Liver (tissue), 9 donors: ENCODE results near the gene OR12D1. TPM values are rescaled to one million over a fixed set of nuclear protein-coding genes. Genes with fewer than 3 reads are reported as not detected.
A peak's percentile ranks its signal among the peaks of the same experiment; 100 is the strongest.

Experiments used
- DNase-seq: peaks from one replicate; pipeline ENCODE4 v3.0.0-alpha.2; 2017; ENCODE audit warnings: low spot score
- H3K27ac ChIP-seq, 2 donors: one replicate each; pipeline ENCODE4 v1.7.0; 2013; ENCODE audit warnings: inconsistent platforms in 2 of 2, low read length in 2 of 2, control low read depth in 1 of 2, low read depth in 1 of 2, mild to moderate bottlenecking in 1 of 2
- H3K27me3 ChIP-seq, 4 donors: one replicate each; pipeline versions ENCODE4 v1.6.1 to v1.7.0; 2013; ENCODE audit warnings: low read length in 3 of 4, inconsistent platforms in 1 of 4, mild to moderate bottlenecking in 1 of 4, moderate library complexity in 1 of 4; ENCODE audit not compliant: control insufficient read depth in 4 of 4, insufficient read depth in 4 of 4
- H3K36me3 ChIP-seq, 4 donors: one replicate each; pipeline versions ENCODE4 v1.6.1 to v1.7.0; 2013; ENCODE audit warnings: low read length in 3 of 4, mild to moderate bottlenecking in 3 of 4, low read depth in 1 of 4, moderate library complexity in 1 of 4; ENCODE audit not compliant: control insufficient read depth in 4 of 4, insufficient read depth in 3 of 4
- H3K4me1 ChIP-seq, 4 donors: one replicate each; pipeline versions ENCODE4 v1.6.1 to v1.7.0; 2013; ENCODE audit warnings: low read length in 3 of 4, mild to moderate bottlenecking in 3 of 4, moderate library complexity in 1 of 4; ENCODE audit not compliant: control insufficient read depth in 4 of 4, insufficient read depth in 4 of 4
- H3K4me3 ChIP-seq, 3 donors: one replicate each; pipeline versions ENCODE4 v1.6.1 to v1.7.0; 2013; ENCODE audit warnings: low read length in 3 of 3, control low read depth in 1 of 3, low read depth in 1 of 3, mild to moderate bottlenecking in 1 of 3
- H3K9ac ChIP-seq, 2 donors: one replicate each; pipeline ENCODE4 v1.7.0; 2013; ENCODE audit warnings: low read length in 2 of 2, mild to moderate bottlenecking in 2 of 2, moderate library complexity in 2 of 2, control low read depth in 1 of 2, low read depth in 1 of 2
- H3K9me3 ChIP-seq, 4 donors: one replicate each; pipeline versions ENCODE4 v1.6.1 to v1.7.0; 2013; ENCODE audit warnings: low read length in 3 of 4; ENCODE audit not compliant: control insufficient read depth in 4 of 4
- ATF3 ChIP-seq: IDR thresholded peaks from 2 replicates; pipeline ENCODE4 v1.6.1; 2016; ENCODE audit warnings: antibody characterized with exemption
- CTCF ChIP-seq: fragments of 150-350 bp; IDR thresholded peaks from 2 replicates; pipeline ENCODE4 v1.5.1; 2017; ENCODE audit warnings: improper control_type of control experiment, low read depth, low read length; ENCODE audit not compliant: missing input control
- EGR1 ChIP-seq, 2 donors: IDR thresholded peaks; 2 replicates each; pipeline ENCODE4 v1.6.1; 2016 to 2018; ENCODE audit warnings: antibody characterized with exemption in 2 of 2, low read depth in 2 of 2
- FOXA2 ChIP-seq: IDR thresholded peaks from 2 replicates; pipeline ENCODE4 v1.6.1; 2016; ENCODE audit warnings: antibody characterized with exemption
- GABPA ChIP-seq, 2 donors: IDR thresholded peaks in 1 of 2; conservative IDR thresholded peaks in 1 of 2; 2 replicates each; pipeline ENCODE4 v1.6.1; 2016; ENCODE audit warnings: antibody characterized with exemption in 2 of 2, mild to moderate bottlenecking in 1 of 2, moderate library complexity in 1 of 2
- HNF4A ChIP-seq, 2 donors: conservative IDR thresholded peaks; 2 replicates each; pipeline ENCODE4 v1.6.1; 2016; ENCODE audit warnings: antibody characterized with exemption in 2 of 2, mild to moderate bottlenecking in 2 of 2
- NR2F2 ChIP-seq: IDR thresholded peaks from 2 replicates; pipeline ENCODE4 v1.6.1; 2016; ENCODE audit warnings: antibody characterized with exemption
- RAD21 ChIP-seq, 2 donors: IDR thresholded peaks; 2 replicates each; pipeline ENCODE4 v1.6.1; 2016; ENCODE audit warnings: antibody characterized with exemption in 2 of 2, mild to moderate bottlenecking in 2 of 2
- REST ChIP-seq: IDR thresholded peaks from 2 replicates; pipeline ENCODE4 v1.6.1; 2016; ENCODE audit warnings: antibody characterized with exemption, mild to moderate bottlenecking
- RXRA ChIP-seq, 2 donors: IDR thresholded peaks; 2 replicates each; pipeline ENCODE4 v1.6.1; 2017 to 2018; ENCODE audit warnings: antibody characterized with exemption in 2 of 2, mild to moderate bottlenecking in 1 of 2
- TAF1 ChIP-seq: conservative IDR thresholded peaks from 2 replicates; pipeline ENCODE4 v1.6.1; 2016; ENCODE audit warnings: antibody characterized with exemption, mild to moderate bottlenecking
- ZBTB33 ChIP-seq: IDR thresholded peaks from 2 replicates; pipeline ENCODE4 v1.6.1; 2016; ENCODE audit warnings: antibody characterized with exemption
- WGBS: extraction: QIAGEN DNeasy Blood & Tissue Kit; methylation state at CpG from one replicate; pipeline ENCODE4 v1.1.7; 2013; 5-methylcytosine and 5-hydroxymethylcytosine counted together
- polyA plus RNA-seq, 2 donors: library from polyadenylated mRNA; stranded (reverse) in 1 of 2; unstranded in 1 of 2; fragments of 200-250 nt in 1 of 2; fragments of >200 nt in 1 of 2; fragmentation: Nextera tagmentation in 1 of 2; extraction: Ambion mirVana in 1 of 2; gene quantifications; one replicate each; pipeline versions ENCODE4 v1.2.1 to v1.2.3, GENCODE V29; 2013 to 2015
- total RNA-seq, 2 donors: library from RNA; depleted of rRNA; stranded (reverse); fragments of >200 nt; gene quantifications; one replicate each; pipeline ENCODE4 v1.2.3, GENCODE V29; 2014
- donor health status: healthy.
- donor health status: healthy.
- donor health status: healthy.
- donor health status: healthy.
- donor health status: healthy.

OR12D1 gene
- total RNA-seq (not detected), polyA plus RNA-seq (not detected)

GRCh38 chr6:29414588-29414987, at the start of gene OR12D1:
OR12D1 (plus strand) TSS chr6:29414928.
- Histone ChIP-seq H3K9me3 (no peaks in the 10 kb centered on the region), H3K36me3 (no peaks in the 10 kb centered on the region), H3K4me1 (no peaks in the 10 kb centered on the region), H3K27me3 (peaks cover 0 to 3% (median 0%) of the 10 kb centered on the region in 4 donors), H3K27ac (no peak within 1 kb of the TSS), H3K4me3 (no peak within 1 kb of the TSS), H3K9ac (no peak within 1 kb of the TSS)
- TF ChIP-seq NR2F2 (no peak), RAD21 (IDR thresholded peaks at IDR 0.05) (peak; percentile 75 to 79), CTCF (peak; percentile 44)
- no peak for DNase-seq

GRCh38 chr6:29368765-29369164, 46.0 kb upstream of the OR12D1 start, which contains the start of gene OR5V1:
OR5V1 (minus strand) TSS chr6:29368865; CDS start chr6:29356195, 12,670 bp downstream.
- H3K4me3 ChIP-seq: no peak within 1 kb of the TSS
- no peak for DNase-seq
- 79% methylated on average over 3 of the region's 3 CpGs for WGBS
- TF ChIP-seq RAD21 (IDR thresholded peaks at IDR 0.05): no peak
- no peak for TF ChIP-seq REST
- no peak for TF ChIP-seq FOXA2
- TF ChIP-seq HNF4A (conservative IDR thresholded peaks at IDR 0.05): no peak
- no peak for TF ChIP-seq RXRA (IDR thresholded peaks at IDR 0.05)
- TF ChIP-seq TAF1: no peak
- no peak for TF ChIP-seq ZBTB33
- TF ChIP-seq EGR1 (IDR thresholded peaks at IDR 0.05; ENCODE audit: low read depth in 2 of 2): no peak
- no peak within 1 kb of the TSS for H3K9ac ChIP-seq
- no peaks in the 10 kb centered on the region for H3K9me3 ChIP-seq
- no peak within 1 kb of the TSS for H3K27ac ChIP-seq
- no peaks in the 10 kb centered on the region for H3K4me1 ChIP-seq
- no peaks in the 10 kb centered on the region for H3K36me3 ChIP-seq
- H3K27me3 ChIP-seq: peaks cover 0 to 2% (median 0%) of the 10 kb centered on the region in 4 donors

GRCh38 chr6:29375191-29375590, 39.5 kb upstream of the OR12D1 start, which contains the start of gene OR12D3:
OR12D3 (minus strand) TSS chr6:29375291; CDS start chr6:29375287, 4 bp downstream.
- 92% methylated on average over 1 of the region's 1 CpG for WGBS
- H3K9me3 ChIP-seq: no peaks in the 10 kb centered on the region
- no peak within 1 kb of the TSS for H3K4me3 ChIP-seq
- no peak within 1 kb of the TSS for H3K9ac ChIP-seq
- H3K4me1 ChIP-seq: no peaks in the 10 kb centered on the region
- no peaks in the 10 kb centered on the region for H3K27me3 ChIP-seq
- no peak for DNase-seq
- H3K27ac ChIP-seq: no peak within 1 kb of the TSS
- TF ChIP-seq RAD21 (IDR thresholded peaks at IDR 0.05): no peak
- no peak for TF ChIP-seq ATF3
- TF ChIP-seq GABPA (IDR thresholded peaks at IDR 0.05 in 1 of 2, conservative IDR thresholded peaks at IDR 0.05 in 1 of 2): no peak
- H3K36me3 ChIP-seq: no peaks in the 10 kb centered on the region
